Activated naive CD4-positive, alpha-beta T cell treated with anti-CD3 and anti-CD28 coated beads, Interleukin-2, amount 50 U/mL, for 72 hours (primary cell): ENCODE measurements around the gene USP48. TPM values are rescaled to one million over a fixed set of nuclear protein-coding genes. Genes with fewer than 3 reads are reported as not detected.
A peak's percentile ranks its signal among the peaks of the same experiment; 100 is the strongest.

Experiments
- ATAC-seq, 2 donors: fragments of 150-1000 bp; cut with Tn5 transposase; 2 replicates each; pipeline ENCODE4 v1.10.0; 2021; ENCODE audit warnings: mild to moderate bottlenecking in 2 of 2, moderate library complexity in 2 of 2
- DNase-seq, 2 donors: peaks; one replicate each; pipeline ENCODE4 v3.0.0; 2021 to 2022; ENCODE audit warnings: low spot score in 2 of 2
- H3K27ac Mint-ChIP-seq, 2 donors: one replicate each; pipeline ENCODE4 v1.8.0; 2022; ENCODE audit warnings: mild to moderate bottlenecking in 2 of 2, mixed read lengths in 2 of 2
- H3K36me3 Mint-ChIP-seq, 2 donors: one replicate each; pipeline ENCODE4 v1.8.0; 2022; ENCODE audit warnings: mixed read lengths in 2 of 2
- H3K9me3 Mint-ChIP-seq, 2 donors: one replicate each; pipeline ENCODE4 v1.8.0; 2022; ENCODE audit warnings: mixed read lengths in 2 of 2
- total RNA-seq, 2 donors: library from RNA; stranded (reverse); gene quantifications; one replicate each; pipeline ENCODE4 v1.2.3, GENCODE V29; 2022

The USP48 gene
- total RNA-seq, 2 donors from 2014 or later = 118 to 133 TPM

GRCh38 chr1:21821385-21822019, 38.6 kb upstream of the USP48 start:
- ATAC-seq (no peak), DNase-seq (no peak)
- Mint-ChIP-seq H3K36me3 (no peaks in the 10 kb centered on the region), H3K27ac (no peak overlapping the region), H3K9me3 (no peaks in the 10 kb centered on the region)

GRCh38 chr1:21820597-21821232, 37.8 kb upstream of the USP48 start:
- no peak for ATAC-seq
- H3K27ac Mint-ChIP-seq = no peak overlapping the region
- no peaks in the 10 kb centered on the region for H3K9me3 Mint-ChIP-seq
- H3K36me3 Mint-ChIP-seq = no peaks in the 10 kb centered on the region
- DNase-seq = no peak

GRCh38 chr1:21818656-21819055, 35.7 kb upstream of the USP48 start:
- ATAC-seq = peak; percentile 31 to 61
- no peaks in the 10 kb centered on the region for H3K9me3 Mint-ChIP-seq
- H3K27ac Mint-ChIP-seq = no peak overlapping the region
- DNase-seq = peak in 1 of 2 donors; percentile 30
- H3K36me3 Mint-ChIP-seq = no peaks in the 10 kb centered on the region

GRCh38 chr1:21816602-21817302, 33.8 kb upstream of the USP48 start:
- Mint-ChIP-seq H3K27ac (no peak overlapping the region), H3K36me3 (no peaks in the 10 kb centered on the region), H3K9me3 (no peaks in the 10 kb centered on the region)
- ATAC-seq = no peak
- DNase-seq = no peak

- H3K27ac Mint-ChIP-seq = no peak overlapping the region
- DNase-seq (no peak), ATAC-seq (no peak)
- H3K9me3 Mint-ChIP-seq = no peaks in the 10 kb centered on the region
- no peaks in the 10 kb centered on the region for H3K36me3 Mint-ChIP-seq
These were observed 32.9 kb upstream of the USP48 start for GRCh38 chr1:21815724-21816321.

GRCh38 chr1:21814981-21815582, 32.1 kb upstream of the USP48 start:
- DNase-seq (no peak), ATAC-seq (no peak)
- H3K36me3 Mint-ChIP-seq = no peaks in the 10 kb centered on the region
- peak overlapping the region in 1 of 2 donors; percentile 24 for H3K27ac Mint-ChIP-seq
- H3K9me3 Mint-ChIP-seq = no peaks in the 10 kb centered on the region

GRCh38 chr1:21814241-21814918, 31.4 kb upstream of the USP48 start:
- Mint-ChIP-seq H3K27ac (no peak overlapping the region), H3K9me3 (no peaks in the 10 kb centered on the region), H3K36me3 (no peaks in the 10 kb centered on the region)
- peak; percentile 60 to 83 for ATAC-seq
- DNase-seq = peak in 1 of 2 donors; percentile 60

GRCh38 chr1:21813542-21813941, 30.6 kb upstream of the USP48 start:
- no peaks in the 10 kb centered on the region for H3K9me3 Mint-ChIP-seq
- no peaks in the 10 kb centered on the region for H3K36me3 Mint-ChIP-seq
- ATAC-seq = no peak
- no peak for DNase-seq
- H3K27ac Mint-ChIP-seq = no peak overlapping the region

- Mint-ChIP-seq H3K36me3 (no peaks in the 10 kb centered on the region), H3K9me3 (no peaks in the 10 kb centered on the region), H3K27ac (no peak within 1 kb of the TSS)
- DNase-seq = no peak
- ATAC-seq = no peak
These were observed 28.9 kb upstream of the USP48 start, which contains the start of gene LDLRAD2 for GRCh38 chr1:21811875-21812305. Gene LDLRAD2 (plus strand): TSS chr1:21812265. CDS start chr1:21812452, 187 bp downstream.

GRCh38 chr1:21804536-21804935, 21.6 kb upstream of the USP48 start:
- ATAC-seq (no peak), DNase-seq (no peak)
- no peak overlapping the region for H3K27ac Mint-ChIP-seq
- no peaks in the 10 kb centered on the region for H3K36me3 Mint-ChIP-seq
- no peaks in the 10 kb centered on the region for H3K9me3 Mint-ChIP-seq

- ATAC-seq (no peak), DNase-seq (no peak)
- Mint-ChIP-seq H3K9me3 (no peaks in the 10 kb centered on the region), H3K36me3 (no peaks in the 10 kb centered on the region), H3K27ac (no peak overlapping the region)
These were observed 18.2 kb upstream of the USP48 start for GRCh38 chr1:21801100-21801499.

- Mint-ChIP-seq H3K9me3 (peaks cover 0 to 5% of the 10 kb centered on the region in 2 donors), H3K36me3 (peaks cover 0 to 6% of the 10 kb centered on the region in 2 donors), H3K27ac (no peak overlapping the region)
- no peak for ATAC-seq
- no peak for DNase-seq
These were observed 16.8 kb upstream of the USP48 start for GRCh38 chr1:21799730-21800129.

- ATAC-seq (no peak), DNase-seq (no peak)
- peaks cover 0 to 10% of the 10 kb centered on the region in 2 donors for H3K36me3 Mint-ChIP-seq
- no peak overlapping the region for H3K27ac Mint-ChIP-seq
- H3K9me3 Mint-ChIP-seq = peaks cover 0 to 9% of the 10 kb centered on the region in 2 donors
These were observed 12.1 kb upstream of the USP48 start for GRCh38 chr1:21795075-21795474.

GRCh38 chr1:21794656-21795055, 11.7 kb upstream of the USP48 start:
- ATAC-seq (no peak), DNase-seq (no peak)
- peaks cover 0 to 10% of the 10 kb centered on the region in 2 donors for H3K36me3 Mint-ChIP-seq
- H3K27ac Mint-ChIP-seq = no peak overlapping the region
- H3K9me3 Mint-ChIP-seq = peaks cover 0 to 9% of the 10 kb centered on the region in 2 donors

- DNase-seq (no peak), ATAC-seq (no peak)
- H3K36me3 Mint-ChIP-seq = peaks cover 0 to 10% of the 10 kb centered on the region in 2 donors
- H3K9me3 Mint-ChIP-seq = peaks cover 0 to 9% of the 10 kb centered on the region in 2 donors
- H3K27ac Mint-ChIP-seq = no peak overlapping the region
These were observed 10.2 kb upstream of the USP48 start for GRCh38 chr1:21793104-21793503.

- DNase-seq (no peak), ATAC-seq (no peak)
- no peak overlapping the region for H3K27ac Mint-ChIP-seq
- peaks cover 6 to 10% of the 10 kb centered on the region in 2 donors for H3K36me3 Mint-ChIP-seq
- no peaks in the 10 kb centered on the region for H3K9me3 Mint-ChIP-seq
These were observed 3.7 kb upstream of the USP48 start for GRCh38 chr1:21786640-21787039.
